GM12801 (cell line): ENCODE data around the gene SEC61A2.

ENCODE experiments used
- TF ChIP-seq, protein P1 (sequence below): IDR thresholded peaks from one replicate; pipeline ENCODE4 v1.5.1; 2011; ENCODE audit warnings: control low read depth; ENCODE audit not compliant: insufficient read length; ENCODE audit errors: extremely low read depth

The SEC61A2 gene

DNA sequence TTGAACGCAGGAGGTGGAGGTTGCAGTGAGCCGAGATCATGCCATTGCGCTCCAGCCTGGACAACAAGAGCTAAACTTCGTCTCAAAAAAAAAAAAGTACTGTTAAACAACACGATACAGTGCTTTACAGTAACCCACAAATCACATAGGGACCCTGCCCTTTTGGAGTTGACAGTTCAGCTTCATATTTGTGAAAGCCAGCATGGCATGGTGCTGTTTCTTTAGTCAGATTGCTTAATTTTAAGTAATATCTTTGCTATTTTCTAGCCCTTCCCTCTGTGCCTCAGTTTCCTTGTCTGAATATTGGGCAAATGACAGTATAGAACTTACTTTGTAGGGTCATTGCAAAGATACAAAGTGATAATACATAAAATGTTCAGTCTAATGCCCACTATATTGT, 71.4 kb downstream of the SEC61A2 start:
- TF ChIP-seq, protein P1, sequence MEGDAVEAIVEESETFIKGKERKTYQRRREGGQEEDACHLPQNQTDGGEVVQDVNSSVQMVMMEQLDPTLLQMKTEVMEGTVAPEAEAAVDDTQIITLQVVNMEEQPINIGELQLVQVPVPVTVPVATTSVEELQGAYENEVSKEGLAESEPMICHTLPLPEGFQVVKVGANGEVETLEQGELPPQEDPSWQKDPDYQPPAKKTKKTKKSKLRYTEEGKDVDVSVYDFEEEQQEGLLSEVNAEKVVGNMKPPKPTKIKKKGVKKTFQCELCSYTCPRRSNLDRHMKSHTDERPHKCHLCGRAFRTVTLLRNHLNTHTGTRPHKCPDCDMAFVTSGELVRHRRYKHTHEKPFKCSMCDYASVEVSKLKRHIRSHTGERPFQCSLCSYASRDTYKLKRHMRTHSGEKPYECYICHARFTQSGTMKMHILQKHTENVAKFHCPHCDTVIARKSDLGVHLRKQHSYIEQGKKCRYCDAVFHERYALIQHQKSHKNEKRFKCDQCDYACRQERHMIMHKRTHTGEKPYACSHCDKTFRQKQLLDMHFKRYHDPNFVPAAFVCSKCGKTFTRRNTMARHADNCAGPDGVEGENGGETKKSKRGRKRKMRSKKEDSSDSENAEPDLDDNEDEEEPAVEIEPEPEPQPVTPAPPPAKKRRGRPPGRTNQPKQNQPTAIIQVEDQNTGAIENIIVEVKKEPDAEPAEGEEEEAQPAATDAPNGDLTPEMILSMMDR, result no peak

DNA sequence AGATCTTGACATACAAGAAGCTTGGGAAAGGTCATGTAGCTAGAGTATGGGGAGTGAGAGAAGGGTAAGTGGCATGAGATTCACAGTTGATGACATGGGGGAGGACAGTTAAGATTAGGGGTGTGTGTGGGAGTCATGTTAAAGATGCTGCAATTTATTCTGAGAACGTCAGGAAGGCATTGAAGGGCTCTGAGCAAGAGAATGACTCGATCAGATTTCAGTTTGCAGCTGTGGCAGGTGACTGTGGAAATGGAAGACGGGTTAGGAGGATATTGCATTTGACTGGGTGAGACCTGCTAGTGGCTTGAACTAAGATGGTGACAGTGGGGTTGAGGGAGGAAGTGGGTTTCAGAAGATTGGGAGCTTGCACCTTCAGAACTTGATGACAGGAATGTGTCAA, 72.1 kb downstream of the SEC61A2 start:
- TF ChIP-seq, protein P1, result no peak

DNA sequence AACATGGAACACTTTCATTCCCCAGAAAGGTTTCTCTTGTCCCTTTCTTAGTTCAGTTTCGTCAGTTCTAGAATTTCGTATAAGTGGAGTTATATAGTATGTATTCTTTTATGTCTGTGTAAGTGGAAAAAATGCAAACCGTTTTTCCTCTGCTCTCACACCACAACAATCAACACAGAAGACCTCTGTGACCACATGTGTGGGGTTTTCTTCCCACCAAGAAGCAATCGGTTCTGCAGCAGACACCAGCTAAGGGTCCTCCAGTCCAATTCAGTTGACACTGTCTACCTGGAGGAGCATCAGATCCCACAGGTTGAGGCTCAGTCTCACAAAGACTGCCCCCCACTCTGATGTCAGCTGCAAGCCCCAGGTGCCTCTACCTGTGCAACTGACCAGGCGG, 72.7 kb downstream of the SEC61A2 start:
- TF ChIP-seq, protein P1, result no peak

DNA sequence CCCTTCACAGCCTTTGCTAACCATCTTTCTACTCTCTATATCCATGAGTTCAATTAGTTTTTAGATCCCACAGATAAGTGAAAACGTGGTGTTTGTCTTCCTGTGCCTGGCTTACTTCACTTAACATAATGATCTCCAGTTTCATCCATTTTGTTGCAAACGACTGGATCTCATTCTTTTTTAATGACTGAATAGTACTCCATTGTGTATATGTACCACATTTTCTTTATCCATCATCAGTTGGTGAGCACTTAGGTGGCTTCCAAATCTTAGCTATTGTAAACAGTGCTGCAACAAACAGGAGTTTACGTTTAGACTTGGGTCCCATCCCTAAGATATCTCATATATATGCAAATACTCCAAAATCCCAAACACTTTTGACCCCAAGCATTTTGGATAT, 75.6 kb downstream of the SEC61A2 start:
- TF ChIP-seq, protein P1, result no peak

DNA sequence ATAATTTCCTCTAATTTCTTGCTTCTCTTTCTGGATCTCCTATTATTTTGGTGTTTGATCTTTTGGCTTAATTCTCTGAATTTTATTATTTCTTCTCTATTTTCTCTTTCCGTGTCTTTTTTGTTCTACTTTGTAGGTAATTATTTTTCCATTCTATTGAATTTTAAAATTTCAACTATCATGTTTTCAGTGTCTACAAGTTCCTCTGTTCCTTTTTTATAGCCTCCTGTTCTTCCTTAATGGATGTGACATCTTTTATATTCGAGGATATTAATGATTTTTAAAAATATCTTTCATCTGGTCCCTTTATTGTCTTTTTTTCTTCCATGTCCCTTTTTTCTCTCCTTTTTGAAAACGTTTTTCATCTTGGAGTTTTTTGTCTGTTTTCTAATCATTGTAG, 77.6 kb downstream of the SEC61A2 start:
- TF ChIP-seq, protein P1, result no peak

DNA sequence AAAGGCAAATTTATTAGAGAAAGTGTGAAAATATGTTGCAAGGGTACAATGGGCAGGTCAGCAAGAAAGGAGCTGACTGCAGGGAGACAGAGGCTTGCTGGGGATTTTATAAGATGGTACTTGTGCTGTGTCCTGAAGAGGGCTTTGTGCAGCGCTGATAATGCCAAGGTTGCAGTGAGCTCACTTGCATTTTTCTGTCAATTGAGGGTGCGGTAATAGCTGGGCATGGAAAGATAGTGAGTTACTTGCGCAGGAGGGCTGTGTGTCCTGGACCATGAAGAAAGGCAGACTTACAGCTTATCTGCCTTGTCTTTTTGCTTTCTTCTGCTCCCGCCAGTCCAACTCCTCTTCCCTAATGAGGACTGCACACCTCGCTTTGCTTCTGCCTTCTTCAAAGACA, 79.0 kb downstream of the SEC61A2 start:
- TF ChIP-seq, protein P1, result no peak

DNA sequence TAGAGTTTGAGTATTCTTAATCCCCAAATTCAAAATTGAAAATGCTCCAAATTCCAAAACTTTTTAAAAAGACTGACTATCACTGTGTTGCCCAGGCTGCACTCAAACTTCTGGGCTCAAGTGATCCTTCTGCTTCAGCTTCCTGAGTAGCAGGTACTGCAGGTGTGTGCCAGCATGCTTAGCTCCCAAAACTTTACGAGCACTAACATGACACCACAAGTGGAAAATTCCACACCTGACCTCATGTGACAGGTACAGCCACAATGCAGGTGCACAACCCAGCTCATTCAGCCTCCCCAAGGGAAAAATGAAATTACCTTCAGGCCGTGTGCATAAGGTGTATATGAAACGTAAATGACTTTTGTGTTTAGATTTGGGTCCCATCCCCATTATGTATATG, 83.0 kb downstream of the SEC61A2 start:
- TF ChIP-seq, protein P1, result no peak

DNA sequence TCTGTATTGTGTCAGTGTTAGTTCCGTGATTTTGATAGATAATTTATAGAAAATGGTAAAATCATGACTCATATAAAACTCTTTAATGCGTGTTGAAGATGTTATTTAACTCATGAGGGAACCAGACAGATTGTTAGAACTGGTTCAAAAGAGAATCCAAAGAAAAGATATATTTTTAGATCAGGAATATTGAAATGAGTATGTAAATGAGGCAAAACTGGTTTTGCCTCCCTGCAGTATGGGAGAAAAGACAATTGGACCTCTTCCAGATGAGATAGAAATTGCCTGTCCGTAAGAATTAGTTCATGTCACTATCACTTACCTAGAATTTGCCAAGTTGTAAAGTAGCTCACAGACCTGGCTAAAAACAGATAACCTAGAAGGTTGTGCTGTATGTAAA, 84.1 kb downstream of the SEC61A2 start:
- TF ChIP-seq, protein P1, result no peak
